GM21447 (cell line): Measurements from ENCODE around the gene ENOX1.

Experiments used
- ATAC-seq: cut with Tn5 transposase; IDR thresholded peaks from one replicate; pipeline ENCODE4 v1.9.1; 2021; ENCODE audit not compliant: unreplicated experiment

Gene ENOX1

DNA sequence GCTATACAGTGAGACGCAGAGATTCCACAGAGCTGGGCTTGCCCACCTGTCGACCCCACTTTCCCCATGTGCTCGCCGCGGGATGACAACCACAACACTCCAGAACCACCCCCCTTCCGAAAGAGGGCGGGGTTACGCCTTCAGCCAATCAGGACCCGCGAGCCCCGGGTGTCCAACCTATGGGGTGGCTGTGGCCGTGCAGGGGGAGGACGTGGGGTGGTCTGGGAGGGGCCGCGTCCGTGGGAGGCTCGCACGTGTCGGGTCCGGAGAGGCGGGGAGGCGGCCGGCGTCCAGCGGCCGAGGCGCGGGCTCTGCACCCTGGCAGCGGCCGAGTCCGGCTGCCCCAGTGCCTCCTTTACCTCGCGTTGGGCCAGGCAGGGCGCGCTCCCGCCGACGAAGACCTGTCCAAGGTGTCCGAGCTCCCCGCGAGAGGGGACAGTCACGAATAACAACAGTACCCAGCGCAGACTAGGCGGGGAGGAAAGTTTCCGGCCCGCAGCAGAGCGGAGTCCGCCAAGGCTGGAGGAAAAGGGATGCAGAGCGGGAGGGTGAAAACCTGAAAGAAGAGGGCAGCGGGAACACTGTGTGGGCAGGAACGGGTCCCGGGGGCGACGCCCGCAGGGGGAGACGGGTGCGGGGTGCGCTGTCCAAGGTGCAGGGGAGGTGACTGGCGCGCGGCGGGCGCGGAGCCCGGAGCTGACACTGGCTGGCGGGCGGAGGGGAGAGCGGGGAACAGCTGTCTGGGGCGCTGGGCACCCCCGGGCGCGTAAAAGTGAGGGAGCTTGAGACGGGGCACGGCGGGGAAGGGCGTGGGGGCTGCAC is 911 bp downstream of the ENOX1 start:
- ATAC-seq = no peak

DNA sequence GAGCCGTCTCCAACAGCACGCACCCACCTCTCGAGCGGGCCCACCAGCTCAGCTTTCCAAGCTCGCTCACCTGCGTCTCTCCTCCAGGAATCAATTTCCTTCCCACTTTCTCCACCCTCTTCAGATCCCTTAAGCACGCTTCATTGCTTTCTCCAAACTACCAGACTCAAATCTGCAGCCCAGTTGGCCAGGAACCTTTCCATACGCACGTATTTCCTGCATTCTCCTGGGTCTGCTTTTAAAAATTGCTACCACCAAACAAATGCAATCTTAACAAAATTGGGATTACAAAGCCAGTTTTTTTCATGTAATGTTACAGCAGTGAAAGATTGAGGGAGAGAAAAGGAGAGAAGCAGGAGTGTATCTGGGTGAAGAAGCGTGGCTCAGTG is 1.5 kb downstream of the ENOX1 start:
- ATAC-seq = no peak

DNA sequence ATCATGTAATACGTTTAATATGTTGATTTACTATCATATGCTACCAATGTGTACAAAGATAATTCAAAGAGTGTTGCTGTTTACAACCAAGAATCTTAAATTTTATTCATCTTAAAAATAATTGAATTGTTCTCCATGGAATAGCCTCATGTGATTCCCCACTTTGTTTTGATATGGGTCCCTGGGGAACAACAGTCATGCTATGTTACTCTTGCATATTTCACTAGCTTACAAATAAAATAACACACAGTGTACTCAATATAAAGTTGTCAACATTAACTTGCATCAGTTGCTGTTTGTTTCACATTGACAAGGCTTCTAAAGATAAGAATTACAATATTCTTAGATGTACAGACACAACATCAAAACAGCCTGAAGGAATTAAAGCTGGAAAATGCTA is 2.3 kb downstream of the ENOX1 start:
- ATAC-seq = no peak

DNA sequence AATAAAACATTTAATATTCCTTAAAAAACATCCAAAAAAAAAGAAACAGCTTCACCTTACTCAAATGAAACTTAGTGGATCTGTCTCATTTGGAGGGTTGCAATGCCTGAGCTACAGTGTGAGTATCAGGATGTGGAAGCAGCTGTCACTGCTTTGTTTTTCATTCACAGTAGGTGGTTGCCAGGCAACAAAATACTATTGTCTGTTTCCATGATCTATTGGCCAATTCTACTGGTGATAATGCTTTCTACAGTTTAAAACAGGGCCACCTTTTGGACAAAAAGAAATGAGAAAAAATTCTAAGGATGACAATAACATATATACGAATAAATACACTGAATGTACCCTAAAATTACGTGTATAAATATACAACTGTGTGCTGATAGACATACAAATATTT is 3.0 kb downstream of the ENOX1 start:
- no peak for ATAC-seq

DNA sequence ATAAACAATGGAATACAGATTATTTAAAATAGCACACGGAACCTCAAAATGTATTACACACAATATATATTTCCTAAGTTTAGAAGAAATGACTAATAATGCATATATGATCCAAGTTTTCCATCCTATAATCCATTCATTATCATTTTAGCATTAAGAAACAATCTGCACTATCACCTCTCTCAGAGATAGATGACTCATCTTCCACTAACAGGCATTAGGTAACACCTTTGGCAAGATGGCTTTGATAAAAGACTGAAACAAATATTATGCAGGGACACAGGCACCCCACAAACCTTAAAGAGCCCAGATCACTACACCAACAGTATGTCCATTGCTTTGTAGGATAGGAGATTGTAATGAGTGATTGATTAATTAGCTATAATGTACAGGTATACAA is 4.1 kb downstream of the ENOX1 start:
- no peak for ATAC-seq

DNA sequence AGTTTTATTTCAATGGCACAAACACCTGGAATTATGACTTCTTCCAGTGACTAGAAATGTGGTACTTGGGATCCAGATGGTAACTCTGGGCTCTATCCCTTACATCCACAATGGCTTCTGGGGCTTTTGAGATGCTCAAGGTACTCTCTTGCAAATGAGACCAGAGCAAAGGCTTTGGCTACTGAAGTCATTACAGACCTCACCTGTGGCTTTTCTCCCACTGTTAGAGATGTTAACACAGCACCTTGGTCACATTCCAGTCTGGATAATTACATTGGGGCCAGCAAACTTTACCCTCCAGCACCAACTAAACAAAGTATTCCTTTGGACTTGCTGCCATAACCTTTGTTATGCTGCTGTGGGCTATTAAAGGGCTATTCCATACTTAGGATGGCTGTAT is 6.1 kb downstream of the ENOX1 start:
- no peak for ATAC-seq

DNA sequence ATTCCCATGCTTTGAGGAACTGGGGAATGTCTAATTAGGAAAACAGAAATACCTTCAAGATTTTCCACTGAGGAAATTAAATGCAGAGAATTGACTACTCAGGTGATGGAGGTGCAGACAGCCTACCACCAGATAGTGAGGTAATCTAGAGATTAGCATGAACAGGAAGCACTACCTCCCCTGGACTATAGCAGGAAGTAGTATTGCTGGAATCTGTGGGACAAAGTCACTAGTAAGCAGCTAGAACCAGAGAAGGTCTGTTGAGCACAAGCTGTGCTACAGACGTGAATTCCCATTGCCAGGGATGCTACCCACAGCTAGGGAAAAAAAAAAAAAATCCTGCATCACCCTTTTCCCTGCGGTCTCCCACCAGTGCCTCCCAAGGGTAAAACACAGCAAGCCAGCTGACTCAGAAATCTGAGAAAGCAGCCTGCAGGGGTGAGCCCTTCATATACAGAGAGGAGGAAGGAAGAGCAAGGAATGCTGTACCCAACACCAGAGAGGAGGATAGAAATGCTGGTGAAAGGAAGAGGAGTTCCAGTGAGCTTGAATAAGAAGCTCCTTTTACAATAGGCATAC is 10.2 kb downstream of the ENOX1 start:
- no peak for ATAC-seq

DNA sequence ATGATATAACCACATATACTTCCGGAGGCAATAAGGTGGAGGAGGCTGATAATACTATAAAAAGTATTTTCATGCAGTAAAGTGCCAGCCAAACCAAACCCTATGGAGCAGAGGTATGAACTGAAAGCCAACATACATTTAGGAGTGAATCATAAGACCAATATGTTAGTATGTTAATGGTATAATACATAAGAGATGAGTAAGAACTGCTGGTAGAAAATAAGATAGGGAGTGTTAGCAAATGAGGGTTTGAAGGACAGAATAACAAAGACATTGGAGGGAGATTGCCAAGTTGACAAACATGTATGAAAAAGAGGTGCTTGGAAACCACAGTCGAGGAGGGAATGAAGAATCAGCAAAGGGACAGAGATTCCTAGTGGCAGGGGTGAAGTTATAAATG is 10.8 kb downstream of the ENOX1 start:
- ATAC-seq = no peak

DNA sequence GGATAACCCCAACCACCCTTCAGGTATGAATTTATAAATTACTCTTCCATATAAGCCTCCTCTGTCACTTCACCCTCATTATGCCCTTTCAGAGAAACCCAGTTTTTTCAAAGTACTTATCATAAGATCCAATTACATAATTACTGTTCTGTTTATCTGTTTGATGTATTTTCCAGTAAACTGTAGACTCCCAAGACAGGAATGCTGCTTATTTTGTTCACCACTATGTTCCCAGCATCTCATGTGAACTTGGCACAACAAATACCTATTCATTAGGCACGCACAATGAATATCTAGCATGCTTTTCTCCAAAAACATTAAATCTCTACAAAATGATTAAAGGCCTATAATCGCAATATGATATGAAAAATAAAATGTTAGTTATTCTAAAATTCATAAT is 13.2 kb downstream of the ENOX1 start:
- ATAC-seq = no peak

DNA sequence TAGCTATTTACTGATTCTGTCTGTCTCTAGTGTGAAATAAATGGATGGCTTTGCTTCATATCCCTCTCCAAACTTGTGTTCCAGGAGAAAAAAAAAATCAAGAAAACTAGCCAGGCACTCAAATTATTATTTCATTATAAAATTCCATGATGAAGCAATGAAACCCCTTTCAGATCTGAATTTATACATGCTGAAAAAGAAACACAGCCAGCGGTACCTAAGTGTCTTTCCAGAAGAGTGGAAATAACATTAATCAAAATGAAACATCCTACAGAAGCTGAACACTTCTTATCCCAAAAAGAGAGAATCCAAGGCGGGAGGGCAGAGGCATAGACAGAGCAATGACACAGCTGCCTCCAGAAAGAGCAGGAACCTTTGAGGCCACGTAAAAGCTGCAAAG is 15.9 kb downstream of the ENOX1 start:
- ATAC-seq = no peak

DNA sequence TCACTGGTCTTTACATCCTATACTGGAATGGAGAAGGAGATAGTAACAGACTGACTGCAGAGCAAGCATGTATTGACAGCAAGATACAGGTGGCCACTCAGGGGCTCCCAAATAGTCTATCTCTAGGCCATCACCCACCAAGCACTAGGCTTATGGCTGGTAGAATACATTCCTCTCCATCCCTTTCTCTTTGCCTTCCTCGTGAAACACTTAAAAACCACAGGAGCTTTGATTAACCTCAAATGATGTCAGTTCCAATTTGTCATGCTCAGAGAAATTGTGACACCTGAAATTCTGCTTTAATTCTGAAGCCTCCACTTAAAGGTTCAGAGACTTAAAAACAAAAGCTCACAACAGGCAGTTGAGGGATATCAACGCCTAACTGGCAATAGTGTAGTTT is 17.2 kb downstream of the ENOX1 start:
- ATAC-seq = no peak

DNA sequence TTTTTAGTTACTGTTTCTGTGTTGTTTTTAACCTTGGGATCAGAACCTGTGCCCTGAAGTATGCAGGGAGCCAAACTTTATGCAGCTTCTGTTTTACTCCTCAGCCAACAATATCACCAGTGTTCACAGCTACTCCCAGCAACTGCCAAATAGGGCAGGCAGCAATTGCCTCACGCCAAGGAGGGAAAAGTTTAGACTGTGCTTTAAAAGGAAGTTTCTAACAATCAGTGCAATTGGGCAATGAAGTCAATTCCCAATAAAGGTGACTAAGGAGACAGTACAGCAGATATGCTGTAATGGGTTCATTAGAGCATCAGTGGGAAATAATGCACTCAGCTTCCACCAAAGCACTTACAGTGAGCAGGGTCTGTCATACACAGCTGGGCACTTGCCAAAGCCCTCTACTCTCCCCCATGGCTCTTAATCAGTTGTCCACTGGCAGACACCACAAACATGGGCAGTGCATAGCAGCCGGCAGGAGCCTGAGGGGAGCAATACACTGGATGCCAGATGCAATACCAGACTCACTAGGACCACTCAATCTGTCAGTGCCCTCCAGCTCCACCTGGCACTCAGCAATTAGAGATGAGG is 19.3 kb downstream of the ENOX1 start:
- no peak for ATAC-seq

DNA sequence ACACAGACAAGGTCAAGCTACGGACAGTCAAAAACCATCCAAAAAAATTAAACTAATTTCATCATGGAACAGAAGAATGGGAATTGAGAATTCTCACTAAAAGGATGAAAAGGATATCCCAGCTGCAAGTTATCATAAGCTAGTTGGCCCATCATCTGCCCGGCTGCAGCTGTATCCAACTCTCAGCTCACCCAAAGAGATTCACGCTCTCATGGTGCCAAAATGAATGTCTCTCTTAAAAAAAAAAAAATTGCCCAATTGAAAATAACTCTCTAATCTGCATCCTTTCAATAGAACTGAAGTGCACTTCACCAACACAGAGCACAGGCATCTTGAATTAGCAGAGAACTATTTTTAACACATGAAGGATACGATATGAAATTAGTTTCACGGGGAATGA is 20.0 kb downstream of the ENOX1 start:
- no peak for ATAC-seq

DNA sequence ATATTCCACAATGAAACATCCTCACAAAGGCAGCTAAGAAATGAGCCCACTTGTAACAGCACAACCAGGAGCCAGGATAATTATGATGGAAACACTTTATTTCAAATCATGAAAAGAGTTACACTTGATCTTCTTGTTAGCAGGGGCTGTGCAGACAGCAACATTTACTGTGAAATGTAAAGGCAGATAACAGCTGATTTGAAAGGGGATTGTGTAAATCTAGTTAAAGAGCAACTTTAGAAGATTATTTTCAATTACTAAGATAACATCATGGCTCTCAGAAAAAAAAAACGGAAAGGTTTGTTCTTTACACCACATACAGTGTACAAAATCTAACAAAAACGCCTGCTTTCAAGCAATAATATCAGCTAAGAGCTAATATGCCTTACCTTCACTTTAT is 22.4 kb downstream of the ENOX1 start:
- no peak for ATAC-seq

DNA sequence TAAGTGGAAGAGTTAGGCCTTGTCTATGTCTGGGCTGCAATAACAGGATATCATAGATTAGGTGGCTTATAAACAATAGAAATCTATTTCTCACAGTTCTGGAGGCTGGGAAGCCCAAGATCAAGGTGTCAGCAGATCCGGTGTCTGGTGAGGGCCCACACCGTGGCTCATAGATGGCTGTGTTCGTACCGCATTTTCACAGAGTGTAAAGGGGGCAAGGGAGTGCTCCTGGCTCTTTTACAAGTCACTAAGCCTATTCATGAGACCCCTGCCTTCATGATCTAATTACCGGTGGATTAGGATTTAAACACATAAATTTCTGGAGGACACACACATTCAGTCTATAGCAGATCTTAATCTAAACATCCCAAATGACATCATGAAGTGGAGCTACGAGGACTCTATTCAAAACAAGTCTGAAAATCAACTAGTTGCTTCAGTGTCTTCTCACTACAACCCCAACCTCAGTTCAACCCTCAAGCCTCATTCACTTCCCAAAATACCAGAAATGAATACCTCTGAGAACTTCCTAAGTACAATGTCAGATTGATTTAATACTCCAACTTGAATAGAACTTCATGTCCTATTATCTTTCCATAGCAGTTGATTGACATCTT is 23.5 kb downstream of the ENOX1 start:
- ATAC-seq = no peak

DNA sequence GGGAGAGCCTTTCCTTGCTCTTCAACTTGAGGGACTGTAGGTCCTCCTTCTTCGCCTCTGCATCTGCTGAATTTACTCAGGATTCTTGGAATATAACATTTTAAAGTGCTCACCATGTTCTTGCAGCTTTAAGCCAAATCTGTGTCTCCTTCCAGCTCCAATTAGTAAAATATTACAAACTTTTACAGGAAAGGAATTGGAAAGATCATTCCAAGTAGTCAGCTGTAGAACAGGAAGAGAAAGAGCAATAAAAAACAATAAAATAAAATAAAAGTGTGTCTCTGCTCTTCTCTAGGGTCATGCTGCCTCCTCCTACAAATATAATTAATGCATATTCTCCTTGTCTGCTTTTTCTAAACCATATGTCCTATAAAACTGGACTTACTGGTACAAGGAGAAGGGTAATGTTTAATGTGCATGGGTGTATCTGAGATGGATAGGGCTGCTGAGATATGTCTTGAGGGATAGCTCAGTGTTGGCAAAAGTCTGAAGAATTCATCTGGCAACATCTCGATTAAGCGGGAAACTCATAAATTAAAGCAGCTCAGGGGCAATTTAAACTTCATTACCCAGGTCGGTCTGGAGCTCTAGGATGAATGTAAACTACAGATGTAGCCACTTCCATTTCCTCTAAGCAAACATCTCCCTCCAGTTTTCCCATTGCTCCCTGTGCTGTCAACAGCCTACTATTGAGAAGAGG is 25.0 kb downstream of the ENOX1 start:
- no peak for ATAC-seq

DNA sequence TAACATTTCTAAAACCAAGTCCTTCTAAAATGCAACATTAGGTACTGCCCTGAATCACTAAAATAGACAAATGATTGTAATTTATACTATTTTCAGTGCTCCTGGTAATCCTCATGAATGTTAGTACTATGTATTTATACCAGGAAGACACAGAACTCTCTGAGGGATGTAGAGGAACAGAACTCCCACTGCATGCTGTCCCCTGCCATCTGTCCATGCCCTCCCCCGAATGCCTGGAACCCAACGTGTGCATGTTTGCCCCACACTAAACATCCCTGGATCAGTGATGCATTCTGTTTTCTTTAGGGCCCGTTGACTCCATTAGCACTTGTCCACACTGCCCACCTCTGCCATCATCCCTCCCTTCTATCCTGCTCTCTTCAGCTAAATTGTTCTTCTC is 26.5 kb downstream of the ENOX1 start:
- ATAC-seq = no peak

DNA sequence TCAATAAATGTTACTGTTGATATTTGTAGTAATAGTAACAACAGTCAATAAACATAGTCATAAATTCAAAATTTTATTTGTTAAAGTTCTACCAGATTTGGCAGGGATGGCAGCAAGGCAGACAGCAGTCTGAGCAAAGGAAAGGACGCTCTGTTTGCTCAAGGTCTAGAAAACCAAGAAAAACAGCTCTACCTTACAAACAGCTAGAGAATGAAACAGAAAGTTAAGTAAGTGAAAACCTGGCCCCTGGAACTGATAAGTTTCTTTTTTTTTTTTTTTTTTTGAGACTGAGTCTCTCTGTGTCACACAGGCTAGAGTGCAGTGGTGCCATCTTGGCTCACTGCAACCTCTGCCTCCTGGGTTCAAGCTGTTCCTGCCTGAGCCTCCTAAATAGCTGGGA is 27.9 kb downstream of the ENOX1 start:
- ATAC-seq = peak; percentile 58

DNA sequence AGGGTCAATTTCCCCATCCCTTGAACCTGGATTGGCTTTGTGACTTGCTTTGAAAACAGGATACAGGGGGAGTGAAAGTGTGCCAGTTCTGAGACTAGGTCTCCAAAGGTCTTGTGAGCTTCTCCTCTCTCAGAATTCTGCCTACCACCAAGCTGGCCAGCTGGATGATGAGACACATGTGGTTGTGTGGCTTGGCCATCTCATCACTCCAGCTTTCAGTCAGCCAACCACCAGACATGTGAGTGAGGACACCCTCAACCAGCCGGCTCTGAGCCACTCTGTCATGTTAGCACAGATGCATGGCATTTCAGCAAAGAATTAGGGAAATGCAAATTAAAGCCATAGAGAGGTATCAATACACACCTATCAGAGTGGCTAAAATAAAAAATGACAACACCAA is 29.5 kb downstream of the ENOX1 start:
- no peak for ATAC-seq

DNA sequence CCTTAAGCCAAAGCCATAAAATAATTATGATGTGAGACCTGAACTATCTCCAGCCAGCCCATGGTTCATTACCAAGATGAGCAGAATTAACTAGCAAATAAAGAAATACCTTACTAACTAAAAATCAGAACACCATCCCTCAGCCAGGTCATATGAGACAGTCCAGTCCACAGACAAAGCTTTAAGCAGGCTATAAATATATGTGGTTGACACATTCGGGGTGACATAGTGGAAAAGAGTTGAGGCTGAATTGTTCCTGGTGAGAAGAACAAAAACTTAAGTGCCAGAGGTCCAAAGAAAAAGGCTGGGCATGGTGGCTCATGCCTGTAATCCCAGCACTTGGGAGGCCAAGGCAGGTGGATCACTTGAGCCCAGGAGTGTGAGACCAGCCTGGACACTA is 30.9 kb downstream of the ENOX1 start:
- ATAC-seq = no peak

DNA sequence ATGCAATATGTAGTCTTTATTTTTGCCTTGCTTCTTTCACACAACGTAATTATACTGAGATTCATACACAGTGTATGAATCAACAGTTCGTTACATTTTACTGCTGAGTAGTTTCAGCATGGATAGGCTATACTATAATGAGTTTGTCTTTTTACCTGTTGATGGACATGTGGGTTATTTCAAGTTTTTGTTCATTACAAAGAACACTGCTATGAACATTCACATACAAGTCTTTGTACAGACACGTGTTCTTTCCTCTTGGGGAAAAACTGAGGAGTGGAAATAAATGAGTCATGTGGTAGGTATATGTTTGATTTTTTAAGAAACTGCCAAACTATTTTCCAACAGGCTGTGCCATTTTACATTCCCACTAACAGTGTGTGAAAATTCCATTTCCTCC is 35.1 kb downstream of the ENOX1 start:
- ATAC-seq = no peak

DNA sequence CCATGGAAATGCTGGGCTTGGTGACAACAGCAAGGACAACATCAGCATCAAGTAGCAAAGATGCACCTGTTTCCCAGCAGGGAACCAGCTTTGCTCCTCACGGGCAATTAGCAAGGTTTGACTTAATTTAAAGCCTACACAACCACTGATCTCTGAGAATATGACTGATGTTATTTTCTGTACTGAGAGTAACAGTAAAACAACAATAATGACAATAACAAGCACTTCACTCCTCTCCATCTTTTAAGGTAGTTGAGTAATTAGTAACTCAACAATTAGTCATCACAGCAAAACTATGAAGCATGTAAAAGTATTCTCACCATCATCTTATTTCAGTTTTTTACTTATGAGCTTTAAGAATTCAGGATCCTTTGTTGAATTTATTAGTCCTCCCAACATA is 37.3 kb downstream of the ENOX1 start:
- no peak for ATAC-seq
